GM10266 (cell line): ENCODE data around the gene ATF7IP.

Experiments
- DNase-seq: peaks from one replicate; pipeline ENCODE4 v3.0.0; 2012; ENCODE audit errors: extremely low spot score
- TF ChIP-seq, protein P1 (sequence below): IDR thresholded peaks from 2 replicates; pipeline ENCODE4 v1.5.1; 2012; ENCODE audit warnings: mild to moderate bottlenecking, low read depth; ENCODE audit not compliant: control insufficient read depth, insufficient read depth; ENCODE audit errors: missing control alignments

The ATF7IP gene

DNA sequence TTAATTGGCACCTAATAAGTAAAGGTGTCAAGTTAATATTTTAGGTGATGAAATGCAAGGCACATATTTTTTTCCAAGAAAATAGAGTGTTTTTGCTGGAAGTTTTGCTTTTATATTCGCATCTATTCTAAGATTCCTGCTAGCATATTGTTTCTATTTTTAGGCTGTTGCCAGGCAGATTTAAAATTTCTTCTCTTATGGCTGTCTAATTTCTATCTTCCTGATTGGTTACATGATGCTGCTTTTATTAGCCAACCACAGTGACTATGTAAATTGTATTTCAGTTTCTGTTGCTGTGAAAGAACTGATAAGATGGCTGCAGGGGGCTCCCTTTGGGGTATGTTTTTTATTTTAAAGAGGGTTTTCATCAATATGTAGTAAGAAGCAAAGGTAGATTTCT lies 42.7 kb downstream of the ATF7IP start:
- TF ChIP-seq, protein P1, sequence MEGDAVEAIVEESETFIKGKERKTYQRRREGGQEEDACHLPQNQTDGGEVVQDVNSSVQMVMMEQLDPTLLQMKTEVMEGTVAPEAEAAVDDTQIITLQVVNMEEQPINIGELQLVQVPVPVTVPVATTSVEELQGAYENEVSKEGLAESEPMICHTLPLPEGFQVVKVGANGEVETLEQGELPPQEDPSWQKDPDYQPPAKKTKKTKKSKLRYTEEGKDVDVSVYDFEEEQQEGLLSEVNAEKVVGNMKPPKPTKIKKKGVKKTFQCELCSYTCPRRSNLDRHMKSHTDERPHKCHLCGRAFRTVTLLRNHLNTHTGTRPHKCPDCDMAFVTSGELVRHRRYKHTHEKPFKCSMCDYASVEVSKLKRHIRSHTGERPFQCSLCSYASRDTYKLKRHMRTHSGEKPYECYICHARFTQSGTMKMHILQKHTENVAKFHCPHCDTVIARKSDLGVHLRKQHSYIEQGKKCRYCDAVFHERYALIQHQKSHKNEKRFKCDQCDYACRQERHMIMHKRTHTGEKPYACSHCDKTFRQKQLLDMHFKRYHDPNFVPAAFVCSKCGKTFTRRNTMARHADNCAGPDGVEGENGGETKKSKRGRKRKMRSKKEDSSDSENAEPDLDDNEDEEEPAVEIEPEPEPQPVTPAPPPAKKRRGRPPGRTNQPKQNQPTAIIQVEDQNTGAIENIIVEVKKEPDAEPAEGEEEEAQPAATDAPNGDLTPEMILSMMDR: no peak
- no peak for DNase-seq

DNA sequence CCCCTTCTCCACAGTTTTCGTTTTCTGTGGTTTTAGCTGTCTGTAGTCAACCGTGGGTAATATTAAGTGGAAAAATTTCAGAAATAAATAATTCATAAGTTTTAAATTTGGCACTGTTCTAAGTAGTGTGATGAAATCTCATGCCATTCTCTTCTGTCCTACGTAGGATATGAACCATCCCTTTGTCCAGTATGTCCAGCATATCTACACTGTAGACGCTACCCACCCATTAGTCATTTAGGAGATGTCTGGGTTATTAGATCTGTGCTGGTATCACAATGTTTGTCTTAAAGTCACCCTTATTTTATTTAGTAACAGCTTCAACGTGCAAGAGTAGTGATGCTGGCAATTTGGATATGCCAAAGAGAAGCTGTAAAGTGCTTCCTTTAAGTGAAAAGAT lies 44.7 kb downstream of the ATF7IP start:
- TF ChIP-seq, protein P1: no peak
- DNase-seq: no peak

DNA sequence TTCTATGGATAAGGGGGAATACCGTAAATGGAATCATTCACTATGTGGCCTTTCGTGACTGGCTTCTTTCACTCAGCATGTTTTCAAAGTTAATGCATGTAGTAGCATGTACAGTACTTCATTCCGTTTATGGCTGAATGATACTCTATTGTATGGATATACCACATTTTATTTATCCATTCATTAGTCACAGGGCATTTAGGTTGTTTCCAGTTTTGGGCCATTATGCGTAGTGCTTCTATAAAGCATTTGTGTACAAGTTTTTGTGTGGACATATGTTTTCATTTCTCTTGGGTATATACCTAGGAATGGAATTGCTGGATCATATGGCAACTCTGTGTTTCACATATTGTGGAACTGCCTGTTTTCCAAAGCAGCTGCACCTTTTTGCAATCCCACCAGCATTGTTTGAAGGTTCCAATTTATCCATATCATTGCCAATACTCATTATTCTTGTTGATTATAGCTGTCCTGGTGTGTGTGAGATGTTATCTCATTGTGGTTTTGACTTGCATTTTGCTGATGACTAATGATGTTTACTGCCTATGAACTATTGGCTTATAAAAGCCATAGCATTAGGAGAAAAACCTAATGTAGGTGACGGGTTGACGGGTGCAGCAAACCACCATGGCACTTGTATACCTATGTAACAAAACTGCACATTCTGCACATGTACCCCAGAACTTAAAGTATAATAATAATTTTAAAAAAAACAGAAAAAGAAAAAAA lies 45.5 kb downstream of the ATF7IP start:
- no peak for DNase-seq
- TF ChIP-seq, protein P1: no peak

DNA sequence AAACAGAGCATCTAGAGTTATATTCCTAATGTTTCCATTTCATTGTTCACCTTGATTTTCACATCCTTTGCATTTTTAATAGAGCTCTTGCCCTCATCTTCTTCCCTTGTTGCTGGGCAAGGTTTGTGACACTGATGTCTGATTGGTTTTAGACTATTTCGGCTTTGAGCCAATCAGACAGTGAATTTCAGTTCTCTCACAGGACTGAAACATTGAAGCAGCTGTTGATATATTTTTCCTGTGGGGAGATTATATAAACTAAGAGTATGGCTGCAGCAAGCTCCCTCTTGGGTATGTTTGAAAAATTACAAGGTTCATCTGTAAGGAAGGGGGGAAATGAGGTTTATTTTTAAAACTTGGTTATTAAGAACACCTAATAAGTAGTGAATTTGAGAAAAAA lies 51.2 kb downstream of the ATF7IP start:
- no peak for DNase-seq

DNA sequence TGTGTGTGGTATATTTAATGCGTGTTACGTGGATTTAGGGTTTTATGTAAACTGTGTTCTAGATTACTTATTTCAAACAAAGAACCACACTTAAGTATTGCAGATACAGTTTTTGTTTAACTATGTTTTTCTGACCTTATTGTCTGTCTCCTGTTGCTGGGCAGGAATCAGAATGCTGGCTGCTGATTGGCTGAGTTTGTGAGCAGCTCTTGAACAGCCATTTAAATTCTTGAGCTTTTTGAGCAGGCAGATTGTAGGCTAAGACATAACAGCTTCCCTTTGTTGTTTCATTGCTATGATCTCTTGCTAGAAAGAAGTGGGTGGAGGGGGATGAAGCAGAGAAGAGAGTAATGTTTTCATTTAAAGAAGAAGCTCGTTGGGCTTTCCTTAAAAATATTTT lies 52.2 kb downstream of the ATF7IP start:
- TF ChIP-seq, protein P1: no peak
- no peak for DNase-seq

More for the DNA sequence above, 51.2 kb downstream of the ATF7IP start:
- TF ChIP-seq, protein P1: no peak

DNA sequence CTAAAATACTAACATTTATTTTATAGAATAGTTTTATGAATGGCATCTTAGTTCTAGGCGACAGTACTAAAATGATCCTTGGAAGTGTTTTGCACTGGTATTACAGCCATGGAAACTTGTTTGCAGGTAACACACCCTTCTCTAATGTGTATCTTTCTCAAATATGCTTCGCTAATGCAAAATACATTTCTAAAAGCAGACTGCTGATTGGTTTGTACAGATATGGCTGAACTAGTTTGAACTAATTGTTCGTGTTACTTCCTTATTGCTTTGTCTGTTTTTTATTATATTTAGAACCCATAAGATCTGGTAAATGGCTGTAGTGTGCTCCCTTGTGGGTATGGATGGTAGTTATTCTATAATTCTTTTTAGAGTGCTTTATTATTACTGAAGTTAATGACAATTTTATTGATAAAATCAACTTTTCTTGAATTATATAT lies 53.0 kb downstream of the ATF7IP start:
- DNase-seq: no peak
- TF ChIP-seq, protein P1: no peak

DNA sequence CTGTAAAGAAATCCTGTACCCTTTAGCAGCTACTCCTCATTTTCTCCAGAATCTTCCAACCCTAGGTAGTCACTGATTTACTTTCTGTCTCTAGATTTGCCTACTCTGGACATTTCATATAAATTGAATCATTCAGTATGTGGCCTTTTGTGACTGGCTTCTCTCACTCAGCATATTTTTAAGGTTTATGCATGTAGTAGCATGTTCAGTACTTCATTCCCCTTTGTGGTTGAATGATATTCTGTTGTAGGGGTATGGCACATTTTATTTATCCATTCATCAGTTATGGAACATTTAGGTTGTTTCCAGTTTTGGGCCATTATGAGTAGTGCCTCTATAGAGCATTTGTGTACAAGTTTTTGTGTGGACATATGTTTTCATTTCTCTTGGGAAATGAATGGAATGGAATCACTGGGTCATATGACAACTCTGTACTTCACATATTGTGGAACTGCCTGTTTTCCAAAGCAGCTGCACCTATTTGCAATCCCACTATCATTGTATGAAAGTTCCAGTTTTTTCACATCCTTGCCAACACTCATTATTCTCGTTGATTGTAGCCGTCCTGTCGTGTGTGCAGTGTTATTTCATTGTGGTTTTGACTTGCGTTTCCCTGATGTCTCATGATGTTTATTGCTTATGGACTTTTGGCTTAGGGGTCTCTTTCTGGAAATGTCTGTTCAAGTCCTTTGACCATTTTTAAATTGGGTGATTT lies 57.2 kb downstream of the ATF7IP start:
- TF ChIP-seq, protein P1: no peak

More for the DNA sequence above, 57.2 kb downstream of the ATF7IP start:
- DNase-seq: no peak
